C4-2B (cell line): ENCODE results near the gene OR52N1.

Source experiments
- H3K27ac ChIP-seq: fragments of 450-650 bp; 2 replicates; pipeline ENCODE4 v1.5.1; 2017
- ZFX ChIP-seq: fragments of 450-650 bp; IDR thresholded peaks from 2 replicates; pipeline ENCODE4 v1.6.1; 2017
- TF ChIP-seq, protein P1 (sequence below): fragments of 450-650 bp; conservative IDR thresholded peaks from 2 replicates; pipeline ENCODE4 v1.5.1; 2017; ENCODE audit warnings: mild to moderate bottlenecking

Gene OR52N1

DNA sequence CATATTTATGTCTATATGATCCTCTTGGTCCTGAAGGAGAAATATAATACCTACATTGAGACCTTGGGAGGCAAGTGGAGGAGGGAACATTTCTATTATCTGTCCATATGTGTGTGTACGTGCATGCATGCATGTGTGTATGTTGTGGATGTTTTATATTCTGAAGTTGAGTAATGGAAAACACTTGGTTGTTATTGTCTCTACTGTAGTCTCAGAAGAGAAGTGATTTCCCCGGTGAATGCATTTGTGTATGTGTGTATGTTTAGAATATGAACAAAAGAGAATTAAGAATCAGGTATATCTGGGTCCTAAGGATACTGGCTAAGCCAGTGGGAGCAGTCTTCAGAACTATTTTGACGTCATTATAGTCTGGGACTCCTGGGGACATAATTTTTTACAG lies at the start of gene OR52N1:
Gene OR52N1, minus strand, starts transcription at position 101 of the 400 bp plus-strand sequence. CDS start 2,449 bp downstream, outside the sequence.
- no peak within 1 kb of the TSS for H3K27ac ChIP-seq
- TF ChIP-seq ZFX: no peak

DNA sequence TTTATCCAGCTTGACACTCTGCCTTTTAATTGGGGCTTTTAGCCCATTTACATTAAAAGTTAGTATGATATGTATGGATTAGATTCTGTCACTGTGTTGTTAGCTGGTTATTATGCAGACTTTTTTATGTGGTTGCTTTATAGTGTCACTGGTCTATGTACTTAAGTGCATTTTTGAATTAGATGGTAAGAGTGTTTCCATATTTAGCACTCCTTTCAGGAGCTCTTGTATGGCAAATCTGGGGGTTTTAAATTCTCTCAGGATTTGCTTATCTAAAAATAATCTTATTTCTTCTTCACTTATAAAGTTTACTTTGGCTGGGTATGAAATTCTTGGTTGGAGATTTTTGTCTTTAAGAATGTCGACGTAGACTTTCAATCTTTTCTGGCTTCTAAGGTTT lies 46.6 kb upstream of the OR52N1 start:
- no peak for TF ChIP-seq ZFX
- TF ChIP-seq, protein P1, sequence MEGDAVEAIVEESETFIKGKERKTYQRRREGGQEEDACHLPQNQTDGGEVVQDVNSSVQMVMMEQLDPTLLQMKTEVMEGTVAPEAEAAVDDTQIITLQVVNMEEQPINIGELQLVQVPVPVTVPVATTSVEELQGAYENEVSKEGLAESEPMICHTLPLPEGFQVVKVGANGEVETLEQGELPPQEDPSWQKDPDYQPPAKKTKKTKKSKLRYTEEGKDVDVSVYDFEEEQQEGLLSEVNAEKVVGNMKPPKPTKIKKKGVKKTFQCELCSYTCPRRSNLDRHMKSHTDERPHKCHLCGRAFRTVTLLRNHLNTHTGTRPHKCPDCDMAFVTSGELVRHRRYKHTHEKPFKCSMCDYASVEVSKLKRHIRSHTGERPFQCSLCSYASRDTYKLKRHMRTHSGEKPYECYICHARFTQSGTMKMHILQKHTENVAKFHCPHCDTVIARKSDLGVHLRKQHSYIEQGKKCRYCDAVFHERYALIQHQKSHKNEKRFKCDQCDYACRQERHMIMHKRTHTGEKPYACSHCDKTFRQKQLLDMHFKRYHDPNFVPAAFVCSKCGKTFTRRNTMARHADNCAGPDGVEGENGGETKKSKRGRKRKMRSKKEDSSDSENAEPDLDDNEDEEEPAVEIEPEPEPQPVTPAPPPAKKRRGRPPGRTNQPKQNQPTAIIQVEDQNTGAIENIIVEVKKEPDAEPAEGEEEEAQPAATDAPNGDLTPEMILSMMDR: no peak
- no peak overlapping the region for H3K27ac ChIP-seq

DNA sequence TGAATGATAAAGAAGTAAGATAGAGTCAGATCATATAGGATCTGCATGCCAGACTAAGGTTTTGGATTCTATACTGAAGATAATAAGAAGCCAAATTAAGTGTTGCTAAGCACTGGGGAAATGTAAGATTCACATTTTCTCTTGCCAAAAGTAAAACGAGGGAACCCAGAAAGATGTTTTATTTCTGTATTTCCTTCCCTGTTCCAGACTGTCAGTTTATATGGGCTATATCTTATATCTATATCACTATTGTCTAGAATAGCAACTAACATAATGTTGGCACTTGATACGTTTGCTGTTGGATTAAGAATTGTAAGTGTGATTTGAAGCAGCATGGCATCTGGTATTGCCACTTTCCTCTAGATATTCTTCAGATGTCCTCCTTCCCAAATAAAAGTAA lies 42.4 kb upstream of the OR52N1 start:
- H3K27ac ChIP-seq: no peak overlapping the region
- TF ChIP-seq, protein P1: no peak
- no peak for TF ChIP-seq ZFX

DNA sequence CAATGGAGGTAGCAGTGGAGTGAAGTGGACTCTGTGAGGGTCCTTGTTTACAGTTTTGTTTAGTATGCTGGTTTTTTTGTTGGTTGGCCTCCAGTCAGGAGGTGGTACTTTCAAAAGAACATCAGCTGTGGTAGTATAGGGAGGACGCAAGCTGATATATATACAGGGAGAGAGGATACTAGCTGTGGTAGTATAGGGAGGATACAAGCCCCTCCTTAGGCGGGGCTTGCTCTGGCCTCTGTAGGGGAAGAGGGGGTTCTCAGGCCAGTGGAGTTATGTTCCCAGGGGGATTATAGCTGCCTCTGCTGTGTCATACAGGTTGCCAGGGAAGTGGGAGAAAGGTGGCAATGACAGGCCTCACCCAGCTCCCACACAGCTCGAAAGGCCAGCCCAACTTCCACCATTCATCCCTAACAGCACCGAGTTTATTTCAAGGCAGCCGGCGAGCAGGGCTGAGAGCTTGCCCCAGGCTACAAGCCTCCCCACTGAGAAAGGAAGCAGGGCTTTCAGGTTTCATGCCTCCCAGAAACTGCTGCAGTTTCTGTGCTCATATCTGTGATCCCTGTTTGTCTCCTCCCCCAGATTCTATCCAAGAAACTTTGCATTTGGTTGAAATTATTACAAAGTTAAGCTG lies 40.2 kb upstream of the OR52N1 start:
- TF ChIP-seq ZFX: no peak
- TF ChIP-seq, protein P1: no peak
- H3K27ac ChIP-seq: no peak overlapping the region

DNA sequence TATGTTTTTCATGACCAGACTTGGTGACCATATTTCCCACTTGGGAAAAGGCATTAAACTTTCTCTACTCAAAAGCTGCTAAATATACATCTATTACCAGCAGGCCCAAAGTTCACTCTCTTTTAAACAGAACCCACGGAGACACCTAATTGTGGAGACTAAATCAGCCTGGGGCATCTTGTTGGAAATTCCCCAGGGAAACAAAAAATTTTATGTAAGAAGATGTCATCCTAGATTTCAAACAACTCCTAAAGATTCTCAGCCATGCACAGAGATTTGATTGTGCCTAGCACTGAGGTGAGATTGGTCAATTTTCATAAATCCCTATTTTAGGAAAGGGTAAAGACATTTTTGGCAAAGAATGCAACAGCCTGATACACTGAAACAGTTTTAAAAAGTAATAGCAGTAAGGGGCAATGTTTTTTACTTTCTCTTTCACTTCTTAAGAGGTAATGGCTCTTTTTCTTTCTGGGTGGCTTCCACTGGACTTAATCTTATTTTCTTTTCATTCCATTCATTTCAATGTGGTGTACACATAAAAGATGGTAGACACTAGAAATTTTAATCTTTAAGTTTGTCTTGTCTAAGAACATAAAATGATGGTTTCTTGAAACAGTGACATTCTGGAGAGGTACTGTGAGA lies 27.3 kb upstream of the OR52N1 start:
- no peak overlapping the region for H3K27ac ChIP-seq
- TF ChIP-seq, protein P1: no peak
- TF ChIP-seq ZFX: no peak

DNA sequence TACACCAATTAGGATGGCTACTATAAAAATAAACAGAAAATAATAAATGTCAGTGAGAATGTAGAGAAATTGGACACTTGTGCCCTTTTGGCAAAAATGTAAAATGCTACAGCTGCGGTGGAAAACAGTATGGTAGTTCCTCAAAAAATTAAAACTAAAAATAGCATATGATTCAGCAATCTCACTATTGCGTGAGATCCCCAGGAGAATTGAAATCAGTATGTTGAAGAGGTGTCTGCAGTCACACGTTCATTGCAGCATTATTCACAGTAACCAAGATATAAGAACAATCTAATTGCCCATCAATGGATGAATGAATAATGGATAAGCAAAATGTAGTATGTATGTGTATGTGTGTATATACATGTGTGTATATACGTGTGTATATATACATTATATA lies 24.5 kb upstream of the OR52N1 start:
- H3K27ac ChIP-seq: no peak overlapping the region
- TF ChIP-seq, protein P1: no peak
- TF ChIP-seq ZFX: no peak

DNA sequence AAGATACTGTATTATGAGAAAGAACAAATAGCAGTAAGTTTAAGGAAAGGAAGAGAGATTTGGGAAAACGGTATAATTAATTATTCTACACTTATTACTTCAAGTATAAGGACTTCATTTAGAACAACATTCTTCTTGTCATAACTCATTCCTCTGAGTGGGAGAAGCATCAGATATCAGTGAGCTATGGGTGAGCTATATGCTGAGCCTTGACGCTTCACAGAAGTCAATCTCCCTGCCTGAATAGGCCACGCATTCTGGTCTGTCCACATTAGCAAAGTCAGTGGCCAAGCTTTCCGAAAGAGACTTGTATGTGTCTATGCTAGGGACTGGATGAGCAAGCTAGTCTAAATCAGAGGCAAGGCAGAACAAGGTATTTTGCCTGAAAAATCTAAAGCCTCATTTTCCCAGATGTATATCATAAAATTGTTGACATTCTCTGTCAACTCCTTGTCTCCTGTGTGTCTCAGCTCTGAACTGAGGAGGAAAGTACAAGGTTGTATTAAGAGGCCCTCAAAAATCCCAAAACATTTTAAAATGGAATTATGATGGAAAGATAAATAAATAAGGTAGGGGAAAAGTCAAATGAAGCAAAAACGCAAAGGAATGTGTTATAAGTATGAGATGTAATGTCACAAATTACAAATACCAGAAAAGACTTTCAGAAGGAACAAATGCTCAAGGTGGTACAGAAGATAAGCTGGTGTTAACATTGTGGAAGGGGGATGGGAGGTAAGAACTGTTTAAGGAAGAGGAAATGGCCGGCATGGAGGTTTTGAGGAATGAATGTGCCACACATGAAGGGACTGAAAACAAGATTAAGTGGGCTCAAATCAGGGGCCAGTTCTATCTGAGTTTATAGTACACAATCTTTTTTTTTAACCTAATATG lies 19.1 kb upstream of the OR52N1 start:
- no peak for TF ChIP-seq ZFX
- TF ChIP-seq, protein P1: no peak
- H3K27ac ChIP-seq: no peak overlapping the region
